HG02973 (cell line): ENCODE measurements around the gene MAP3K7CL.
"Not testable (repeated sequence)": the region's sequence is repeated elsewhere in the genome, so short reads cannot be mapped to it uniquely, and the experiment has no call there.

Experiments
- ATAC-seq: cut with Tn5 transposase; IDR thresholded peaks from one replicate; pipeline ENCODE4 v1.9.1; 2021; ENCODE audit warnings: moderate library complexity; ENCODE audit not compliant: unreplicated experiment

Gene MAP3K7CL

DNA sequence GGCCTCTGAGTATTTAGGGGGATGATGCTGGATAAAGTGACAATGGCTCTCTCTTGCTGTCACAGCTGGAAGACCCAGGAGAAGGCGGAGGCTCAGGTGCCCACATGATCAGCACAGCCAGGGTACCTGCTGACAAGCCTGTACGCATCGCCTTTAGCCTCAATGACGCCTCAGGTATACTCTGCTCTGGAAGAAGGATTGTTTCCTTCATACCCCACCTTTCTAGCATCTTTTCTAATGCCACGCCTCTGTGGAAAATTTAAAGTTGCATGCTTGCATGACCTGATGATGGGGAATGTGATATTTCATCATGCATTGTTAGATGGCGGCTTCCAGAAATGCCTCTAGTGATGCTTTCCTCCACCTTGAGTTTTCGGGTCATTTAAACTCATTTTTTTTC, 2.8 kb downstream of the MAP3K7CL start:
- ATAC-seq: no peak

- no peak for ATAC-seq
Measured at GRCh38 chr21:29133796-29134195, 3.4 kb downstream of the MAP3K7CL start.

GRCh38 chr21:29135481-29135880, 5.0 kb downstream of the MAP3K7CL start:
- no peak for ATAC-seq

DNA sequence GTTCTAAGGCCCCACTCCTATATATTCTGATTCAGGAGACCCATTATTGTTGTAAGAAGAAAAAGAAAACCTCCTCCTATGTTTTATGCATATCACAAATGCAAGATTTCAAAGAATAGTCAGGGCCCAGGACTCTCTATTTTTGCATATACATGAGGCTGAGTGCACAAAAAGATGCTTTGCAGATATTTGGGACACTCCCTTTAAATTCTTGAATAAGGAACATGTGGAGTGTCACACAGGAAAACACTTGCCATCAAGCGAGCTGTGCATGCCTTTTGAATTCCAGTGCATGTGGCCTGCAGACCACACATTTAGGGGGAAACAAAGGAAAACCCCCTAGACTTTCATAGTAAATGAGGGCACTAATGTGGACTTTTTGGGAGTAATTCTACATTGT, 5.6 kb downstream of the MAP3K7CL start:
- ATAC-seq: no peak

GRCh38 chr21:29144736-29145353, 14.4 kb downstream of the MAP3K7CL start:
- no peak for ATAC-seq

GRCh38 chr21:29145354-29145782, 14.9 kb downstream of the MAP3K7CL start:
- no peak for ATAC-seq

DNA sequence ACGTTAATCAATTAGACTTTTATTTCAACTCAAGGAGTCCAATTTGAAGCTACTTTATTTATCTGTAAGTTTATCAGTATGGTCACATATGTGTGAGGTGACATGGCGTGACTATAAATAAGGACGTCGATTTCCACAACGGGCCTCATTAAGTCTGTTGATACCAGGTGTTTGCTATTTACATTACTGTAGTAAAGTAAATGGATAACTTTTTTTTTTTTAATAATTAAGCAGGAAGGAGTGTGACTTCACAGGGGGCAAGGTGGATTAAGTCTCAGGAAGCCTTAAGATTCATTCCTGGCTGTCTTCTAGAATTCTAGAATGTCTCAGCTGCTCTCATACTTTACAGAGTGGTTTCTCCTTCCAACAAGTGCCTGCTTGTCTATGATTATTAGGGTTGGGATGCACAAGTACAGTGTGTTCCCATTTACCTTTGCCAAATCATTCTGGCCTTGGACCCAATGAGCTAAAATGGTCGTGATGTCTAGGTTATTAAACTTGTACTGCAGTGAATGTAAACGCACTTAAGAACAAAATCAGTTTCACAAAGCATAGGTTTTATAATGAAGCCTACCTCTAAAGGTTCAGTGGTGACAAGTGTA, 15.5 kb downstream of the MAP3K7CL start:
- ATAC-seq: no peak

- no peak for ATAC-seq
Measured at GRCh38 chr21:29146726-29147125, 16.3 kb downstream of the MAP3K7CL start.

- no peak for ATAC-seq
Measured at GRCh38 chr21:29148530-29148929, 18.1 kb downstream of the MAP3K7CL start.

GRCh38 chr21:29149808-29150425, 19.5 kb downstream of the MAP3K7CL start:
- no peak for ATAC-seq

- no peak for ATAC-seq
Measured at GRCh38 chr21:29151931-29152330, 21.5 kb downstream of the MAP3K7CL start.

DNA sequence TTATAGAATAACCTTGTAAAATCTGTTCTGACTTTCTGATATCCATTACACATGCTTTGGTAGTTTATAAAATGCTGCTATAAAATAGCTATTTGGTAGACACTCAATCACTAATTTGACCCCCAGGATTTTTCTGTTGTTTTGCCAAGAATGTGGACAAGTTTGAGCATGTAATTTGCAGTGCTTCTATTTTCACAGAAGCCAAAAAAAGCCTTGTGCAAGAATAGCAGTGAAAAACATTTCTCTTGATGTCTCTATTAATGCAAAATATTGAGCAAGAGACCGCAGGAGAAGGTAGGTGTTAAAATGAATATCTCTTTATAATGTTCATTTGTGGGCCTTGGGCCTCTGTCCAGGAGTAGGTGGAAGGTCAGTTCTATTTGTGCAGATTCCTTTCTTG, 22.5 kb downstream of the MAP3K7CL start:
- ATAC-seq: no peak

- ATAC-seq: no peak
Measured at GRCh38 chr21:29154270-29154669, 23.8 kb downstream of the MAP3K7CL start.

DNA sequence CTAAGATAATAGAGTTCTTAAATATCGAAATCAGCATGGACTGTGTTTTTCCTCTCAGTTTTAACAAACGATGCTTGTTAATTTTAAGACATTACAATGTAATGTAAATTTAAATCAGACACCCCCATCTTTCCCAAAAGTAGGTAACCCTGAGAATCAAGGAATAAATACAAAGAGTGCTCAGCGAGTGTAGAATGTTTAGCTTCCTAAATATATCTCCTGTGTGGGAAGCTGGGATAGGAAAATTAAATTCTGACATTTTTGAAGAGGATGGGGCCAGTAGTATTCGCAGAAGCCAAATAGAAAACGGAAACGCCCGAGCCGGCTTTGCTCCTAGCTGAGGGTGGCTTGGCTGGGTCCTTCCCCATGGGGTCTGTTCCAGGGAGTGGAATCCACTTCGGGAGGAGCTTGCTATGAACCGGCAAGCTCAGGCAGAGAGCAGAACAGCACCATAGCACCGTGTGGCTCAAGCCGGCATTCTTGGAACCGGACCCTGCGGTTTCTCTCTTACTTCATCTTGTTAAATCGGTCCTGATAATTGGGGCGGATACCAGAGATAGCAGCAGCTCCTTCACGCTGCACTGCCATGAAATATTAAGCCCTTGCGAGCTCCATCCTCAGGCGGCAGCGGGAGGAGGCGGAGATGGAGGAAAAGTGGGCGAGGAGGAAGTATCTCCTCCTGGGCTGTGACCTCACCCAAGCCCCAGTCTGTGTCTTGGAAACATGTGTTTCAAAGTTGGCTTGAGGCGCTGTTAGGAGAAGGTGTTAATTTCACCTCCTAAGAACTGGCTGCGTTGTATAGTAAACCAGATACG, 24.9 kb downstream of the MAP3K7CL start:
- no peak for ATAC-seq

DNA sequence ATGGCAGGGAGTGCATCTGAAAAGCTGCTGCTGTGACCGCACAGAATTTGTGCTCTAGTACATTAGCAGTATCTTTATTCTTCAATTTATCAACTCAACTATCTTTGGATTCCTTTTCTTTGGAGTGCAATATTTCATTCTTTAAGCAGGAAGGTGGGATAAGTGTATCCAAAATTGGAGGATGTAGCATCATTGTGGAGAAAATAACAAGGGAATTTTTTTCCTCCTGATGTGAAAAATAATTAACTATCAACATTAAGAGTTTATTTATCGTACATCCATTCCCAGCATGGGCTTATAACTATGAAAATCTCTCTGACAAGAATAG, 25.5 kb downstream of the MAP3K7CL start:
- ATAC-seq: no peak

GRCh38 chr21:29157080-29157479, 26.6 kb downstream of the MAP3K7CL start:
- no peak for ATAC-seq

DNA sequence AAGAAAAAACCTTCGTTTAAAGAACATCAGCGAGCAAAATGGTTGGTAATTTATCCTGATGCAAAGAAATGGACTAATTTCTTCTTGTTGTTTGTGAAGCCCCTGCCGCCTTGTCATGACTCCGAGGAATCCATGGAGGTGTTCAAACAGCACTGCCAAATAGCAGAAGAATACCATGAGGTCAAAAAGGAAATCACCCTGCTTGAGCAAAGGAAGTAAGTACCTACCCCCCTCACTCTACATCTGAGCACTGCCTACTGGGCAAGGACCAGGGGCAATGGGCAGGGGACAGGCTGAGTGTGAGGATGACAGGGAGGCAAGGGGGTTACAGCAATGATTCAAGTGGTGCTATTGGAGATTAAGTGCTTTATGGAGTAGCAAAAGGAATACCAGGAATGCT, 29.4 kb downstream of the MAP3K7CL start:
- ATAC-seq: no peak

- ATAC-seq: not testable (repeated sequence)
Measured at GRCh38 chr21:29162825-29163224, 32.4 kb downstream of the MAP3K7CL start.

DNA sequence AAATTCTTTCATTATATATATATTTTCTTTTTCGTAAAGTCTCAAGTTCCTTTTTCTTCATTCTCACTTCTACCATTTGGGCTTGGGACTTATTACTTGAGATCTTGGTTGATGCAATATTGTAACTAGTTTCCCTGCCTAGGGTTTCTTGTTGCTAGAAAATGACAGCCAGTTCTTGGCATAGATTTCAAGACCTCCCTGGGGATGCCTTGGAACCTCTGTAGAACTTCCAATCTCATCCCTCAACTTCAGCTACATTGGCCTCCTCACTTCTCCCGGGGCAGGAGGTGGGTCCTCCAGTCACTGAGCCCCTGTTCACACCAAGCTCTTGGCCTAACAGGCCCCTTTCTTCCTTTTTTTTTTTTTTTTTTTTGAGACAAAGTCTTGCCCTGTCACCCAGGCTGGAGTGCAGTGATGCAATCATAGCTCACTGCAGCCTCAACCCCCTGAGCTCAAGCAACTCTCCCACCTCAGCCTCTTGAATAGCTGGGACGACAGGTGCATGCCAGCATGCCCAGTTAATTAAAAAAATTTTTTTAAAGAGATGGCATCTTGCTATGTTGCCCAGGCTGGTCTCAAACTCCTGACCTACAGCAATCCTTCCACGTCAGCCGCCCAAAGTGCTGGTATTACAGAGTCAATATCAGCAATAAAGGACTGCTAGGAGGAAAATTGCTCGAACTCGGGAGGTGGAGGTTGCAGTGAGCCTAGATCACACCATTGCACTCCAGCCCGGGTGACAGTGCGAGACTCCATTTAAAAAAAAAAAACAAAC, 33.1 kb downstream of the MAP3K7CL start:
- no peak for ATAC-seq

DNA sequence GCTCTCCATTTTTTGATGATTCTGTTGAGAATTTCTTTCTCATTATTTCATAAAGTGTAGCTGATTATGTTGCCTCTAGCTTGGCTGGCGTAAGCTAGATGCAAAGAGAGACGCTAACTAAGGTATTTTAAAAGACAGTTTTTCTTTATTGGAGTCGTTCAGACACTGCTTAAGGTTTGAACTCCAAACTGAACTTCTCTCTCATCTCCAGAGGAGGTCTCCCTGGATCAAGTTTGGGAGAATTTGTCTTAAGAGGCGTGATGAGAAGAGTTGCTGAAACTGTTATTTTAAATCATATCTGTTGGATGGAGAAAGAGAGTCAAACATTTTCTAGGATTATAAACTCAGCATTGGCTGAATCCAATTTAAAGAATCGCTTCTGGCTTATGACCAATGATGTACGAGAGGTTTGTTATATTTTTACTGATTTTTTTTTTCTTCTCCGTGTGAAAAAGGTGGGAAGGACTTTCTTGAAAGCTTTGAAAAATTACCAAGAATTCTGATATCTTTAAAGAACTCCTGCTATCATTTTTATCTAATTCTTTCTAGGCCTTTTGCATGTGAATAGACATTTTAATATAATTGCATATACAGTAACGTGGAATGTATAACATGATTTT, 34.0 kb downstream of the MAP3K7CL start:
- no peak for ATAC-seq

- no peak for ATAC-seq
Measured at GRCh38 chr21:29166323-29166722, 35.9 kb downstream of the MAP3K7CL start.
